ENCODE measurements around the gene CEP170.
"Not testable (repeated sequence)": the region's sequence is repeated elsewhere in the genome, so short reads cannot be mapped to it uniquely, and the experiment has no call there.

The CEP170 gene

DNA sequence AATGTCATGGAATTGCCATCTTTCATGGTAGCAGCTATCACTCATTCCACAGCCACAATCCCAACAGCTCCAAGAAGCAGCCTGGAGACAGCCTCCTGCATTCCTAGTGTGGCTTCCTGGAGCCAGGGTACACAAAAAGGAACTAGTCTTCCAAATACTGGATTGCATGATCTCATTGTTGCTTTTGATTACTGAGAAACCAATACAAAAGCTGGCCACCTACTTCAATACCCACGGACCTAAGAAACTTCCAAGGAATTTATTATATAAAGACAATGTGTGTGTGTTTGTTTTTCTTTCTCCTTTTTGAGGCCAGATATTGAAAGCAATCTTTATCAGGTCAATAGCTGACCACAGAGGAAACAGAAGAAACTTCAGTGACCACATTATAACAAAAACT is 25.6 kb downstream of the CEP170 start:
- Histone ChIP-seq H3K36me3 (ENCODE audit: insufficient read depth, low read length) (peaks cover 13% of the 10 kb centered on the region), H3K4me2 (ENCODE audit: low read length) (no peak overlapping the region), H3K27me3 (ENCODE audit: control insufficient read depth, insufficient read depth, low read length) (no peaks in the 10 kb centered on the region), H3K9ac (ENCODE audit: low read depth, low read length) (no peak overlapping the region), H3K9me3 (replicated peaks; ENCODE audit: low read length) (peaks cover 6% of the 10 kb centered on the region), H3K4me3 (ENCODE audit: low read length) (no peak overlapping the region), H3K4me1 (ENCODE audit: control insufficient read depth, insufficient read depth, low read length) (peaks cover 6% of the 10 kb centered on the region)

DNA sequence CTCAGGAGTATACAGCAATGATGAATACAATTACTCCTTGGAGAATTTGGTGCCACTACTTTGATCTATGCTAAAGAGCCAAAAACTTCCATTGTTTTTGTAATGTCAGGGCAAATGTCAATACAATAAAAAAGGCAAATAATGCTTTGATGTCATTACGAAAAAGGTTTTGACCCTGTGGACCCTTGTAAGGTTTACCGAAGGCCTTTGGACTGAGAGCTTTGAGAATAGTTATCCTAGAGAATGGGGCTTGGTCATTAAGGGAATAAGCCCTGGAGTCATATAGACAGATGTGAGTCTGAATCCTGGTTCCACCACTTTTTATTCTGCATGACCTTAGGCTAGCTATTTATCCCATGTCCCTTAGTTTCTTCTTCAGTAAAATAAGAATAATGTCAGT is 27.5 kb downstream of the CEP170 start:
- H3K4me3 ChIP-seq (ENCODE audit: low read length), result no peak overlapping the region
- no peak overlapping the region for H3K9ac ChIP-seq (ENCODE audit: low read depth, low read length)
- H3K27me3 ChIP-seq (ENCODE audit: control insufficient read depth, insufficient read depth, low read length), result no peaks in the 10 kb centered on the region
- peaks cover 30% of the 10 kb centered on the region for H3K36me3 ChIP-seq (ENCODE audit: insufficient read depth, low read length)
- no peak overlapping the region for H3K4me2 ChIP-seq (ENCODE audit: low read length)
- no peaks in the 10 kb centered on the region for H3K4me1 ChIP-seq (ENCODE audit: control insufficient read depth, insufficient read depth, low read length)
- H3K9me3 ChIP-seq (replicated peaks; ENCODE audit: low read length), result peaks cover 6% of the 10 kb centered on the region

DNA sequence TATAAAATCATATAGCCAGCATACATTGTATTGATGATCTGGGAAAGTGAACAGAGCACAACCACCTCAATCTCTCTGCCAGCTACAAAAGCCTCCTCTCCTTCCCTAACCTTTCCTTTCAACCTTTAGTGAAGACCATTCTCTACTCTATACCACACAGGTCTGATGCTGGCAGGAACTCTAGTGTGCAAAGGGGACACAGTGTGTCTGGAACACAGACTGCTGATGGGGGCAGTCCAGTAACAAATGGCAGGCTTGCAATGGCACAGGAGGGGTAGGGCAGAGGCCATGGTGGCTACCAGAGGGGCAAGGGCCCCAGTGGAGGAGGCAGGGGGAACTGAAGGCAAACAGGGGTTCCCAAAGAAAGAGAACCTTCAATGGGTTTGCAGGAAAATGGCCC is 37.0 kb downstream of the CEP170 start:
- no peak overlapping the region for H3K9ac ChIP-seq (ENCODE audit: low read depth, low read length)
- no peak overlapping the region for H3K4me2 ChIP-seq (ENCODE audit: low read length)
- peaks cover 8% of the 10 kb centered on the region for H3K4me1 ChIP-seq (ENCODE audit: control insufficient read depth, insufficient read depth, low read length)
- no peaks in the 10 kb centered on the region for H3K9me3 ChIP-seq (replicated peaks; ENCODE audit: low read length)
- peaks cover 54% of the 10 kb centered on the region for H3K36me3 ChIP-seq (ENCODE audit: insufficient read depth, low read length)
- no peaks in the 10 kb centered on the region for H3K27me3 ChIP-seq (ENCODE audit: control insufficient read depth, insufficient read depth, low read length)
- no peak overlapping the region for H3K4me3 ChIP-seq (ENCODE audit: low read length)

DNA sequence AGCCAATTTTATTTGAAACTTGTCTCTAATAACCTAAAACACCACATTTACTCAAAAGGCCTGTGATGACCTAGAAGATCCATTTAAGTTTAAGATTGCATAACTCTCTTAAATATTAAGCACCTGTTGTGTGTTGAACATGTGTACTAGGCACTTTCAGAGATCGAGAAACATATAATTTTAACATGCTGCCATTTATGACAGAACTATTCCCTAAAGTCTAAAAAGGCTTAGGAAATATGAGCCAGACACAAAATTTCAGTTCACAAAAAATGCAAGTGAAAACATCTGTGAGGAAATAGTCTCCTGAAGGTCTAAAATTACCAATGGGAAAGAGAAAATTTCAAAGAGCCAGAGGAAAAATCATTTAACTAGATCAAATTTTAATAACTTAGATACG is 37.7 kb downstream of the CEP170 start:
- Histone ChIP-seq H3K27me3 (ENCODE audit: control insufficient read depth, insufficient read depth, low read length) (no peaks in the 10 kb centered on the region), H3K9ac (ENCODE audit: low read depth, low read length) (no peak overlapping the region), H3K36me3 (ENCODE audit: insufficient read depth, low read length) (peaks cover 46% of the 10 kb centered on the region), H3K4me2 (ENCODE audit: low read length) (no peak overlapping the region), H3K4me3 (ENCODE audit: low read length) (no peak overlapping the region), H3K9me3 (replicated peaks; ENCODE audit: low read length) (no peaks in the 10 kb centered on the region), H3K4me1 (ENCODE audit: control insufficient read depth, insufficient read depth, low read length) (peaks cover 15% of the 10 kb centered on the region)

DNA sequence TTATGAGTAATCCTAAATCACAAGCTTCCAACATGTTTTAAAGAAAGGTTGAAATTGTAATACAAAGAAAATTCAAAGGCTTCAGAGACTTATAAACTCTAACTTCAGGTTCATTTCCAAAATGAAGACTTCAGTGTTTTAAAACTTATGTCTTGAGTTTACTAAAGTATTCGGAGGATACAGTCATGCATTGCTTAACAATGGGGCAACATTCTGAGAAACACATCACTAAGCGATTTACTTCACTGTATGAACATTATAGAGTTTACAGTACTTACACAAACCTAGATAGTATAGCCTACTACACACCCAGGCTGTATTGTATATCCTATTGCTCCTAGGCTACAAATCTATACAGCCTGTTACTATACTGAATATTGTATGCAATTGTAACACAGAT is 38.3 kb downstream of the CEP170 start:
- peaks cover 40% of the 10 kb centered on the region for H3K36me3 ChIP-seq (ENCODE audit: insufficient read depth, low read length)
- H3K4me1 ChIP-seq (ENCODE audit: control insufficient read depth, insufficient read depth, low read length), result peaks cover 21% of the 10 kb centered on the region
- no peaks in the 10 kb centered on the region for H3K27me3 ChIP-seq (ENCODE audit: control insufficient read depth, insufficient read depth, low read length)

DNA sequence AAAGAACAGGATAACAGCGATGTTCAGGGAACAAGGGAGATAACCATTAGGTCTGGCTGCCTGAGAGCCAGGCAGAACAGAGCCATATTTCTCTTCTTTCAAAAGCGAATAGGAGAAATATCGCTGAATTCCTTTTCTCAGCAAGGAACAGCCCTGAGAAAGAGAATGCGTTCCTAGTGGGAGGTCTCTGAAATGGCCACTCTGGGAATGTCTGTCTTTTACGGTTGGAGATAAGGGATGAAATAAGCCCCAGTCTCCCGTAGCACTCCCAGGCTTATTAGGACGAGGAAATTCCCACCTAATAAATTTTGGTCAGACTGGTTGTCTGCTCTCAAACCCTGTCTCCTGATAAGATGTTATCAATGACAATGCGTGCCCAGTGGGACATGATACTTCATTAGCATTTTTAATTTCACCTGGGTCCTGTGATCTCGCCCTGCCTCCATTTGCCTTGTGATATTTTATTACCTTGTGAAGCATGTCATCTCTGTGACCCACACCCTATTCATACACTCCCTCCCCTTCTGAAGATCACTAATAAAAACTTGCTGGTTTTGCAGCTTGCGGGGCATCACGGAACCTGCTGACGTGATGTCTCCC is 39.7 kb downstream of the CEP170 start:
- H3K9ac ChIP-seq (ENCODE audit: low read depth, low read length); H3K9me3 ChIP-seq (replicated peaks; ENCODE audit: low read length); H3K4me3 ChIP-seq (ENCODE audit: low read length); H3K27me3 ChIP-seq (ENCODE audit: control insufficient read depth, insufficient read depth, low read length); H3K4me2 ChIP-seq (ENCODE audit: low read length): not testable (repeated sequence)
- Histone ChIP-seq H3K36me3 (ENCODE audit: insufficient read depth, low read length) (peaks cover 27% of the 10 kb centered on the region), H3K4me1 (ENCODE audit: control insufficient read depth, insufficient read depth, low read length) (peaks cover 21% of the 10 kb centered on the region)

More for the DNA sequence above, 38.3 kb downstream of the CEP170 start:
- Histone ChIP-seq H3K4me3 (ENCODE audit: low read length) (no peak overlapping the region), H3K9ac (ENCODE audit: low read depth, low read length) (no peak overlapping the region), H3K4me2 (ENCODE audit: low read length) (no peak overlapping the region), H3K9me3 (replicated peaks; ENCODE audit: low read length) (no peaks in the 10 kb centered on the region)

DNA sequence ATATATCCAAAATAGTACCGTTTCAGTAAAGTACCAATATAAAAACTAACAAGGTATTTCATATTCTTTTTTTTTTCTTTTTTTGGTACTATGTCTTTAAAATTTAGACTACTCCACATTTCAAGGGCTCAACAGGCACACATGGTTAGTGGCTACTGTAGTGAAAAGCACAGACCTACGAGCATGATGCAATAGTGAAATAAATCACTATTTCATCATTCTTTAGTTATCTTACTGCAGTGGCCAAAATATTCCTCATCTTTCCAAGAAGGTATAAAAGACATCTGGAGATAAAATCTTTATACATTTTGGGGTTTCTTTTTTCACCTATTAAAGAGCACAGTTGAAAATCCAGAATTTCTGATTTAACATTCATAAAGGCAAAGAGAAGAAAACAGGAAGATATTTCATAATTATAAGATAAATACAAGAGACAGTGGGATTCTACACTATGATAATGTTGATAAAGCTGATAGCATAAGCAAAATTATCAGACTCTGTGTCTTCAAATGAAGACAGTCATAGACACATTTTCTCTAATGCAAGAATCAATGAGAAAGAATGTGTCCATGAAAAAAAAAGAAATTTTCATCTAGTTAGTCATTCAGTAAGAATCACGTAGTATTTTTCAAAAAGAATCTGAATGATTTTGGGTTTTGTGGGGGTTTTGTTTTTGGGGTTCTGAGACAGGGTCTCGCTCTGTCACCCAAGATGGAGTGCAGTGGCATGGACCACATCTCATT is 41.9 kb downstream of the CEP170 start:
- no peaks in the 10 kb centered on the region for H3K27me3 ChIP-seq (ENCODE audit: control insufficient read depth, insufficient read depth, low read length)
- peak overlapping the region; percentile 60 for H3K9ac ChIP-seq (ENCODE audit: low read depth, low read length)
- H3K36me3 ChIP-seq (ENCODE audit: insufficient read depth, low read length), result peaks cover 10% of the 10 kb centered on the region
- H3K4me3 ChIP-seq (ENCODE audit: low read length), result no peak overlapping the region
- peaks cover 21% of the 10 kb centered on the region for H3K4me1 ChIP-seq (ENCODE audit: control insufficient read depth, insufficient read depth, low read length)
- H3K9me3 ChIP-seq (replicated peaks; ENCODE audit: low read length), result no peaks in the 10 kb centered on the region
- H3K4me2 ChIP-seq (ENCODE audit: low read length), result peak overlapping the region; percentile 40

DNA sequence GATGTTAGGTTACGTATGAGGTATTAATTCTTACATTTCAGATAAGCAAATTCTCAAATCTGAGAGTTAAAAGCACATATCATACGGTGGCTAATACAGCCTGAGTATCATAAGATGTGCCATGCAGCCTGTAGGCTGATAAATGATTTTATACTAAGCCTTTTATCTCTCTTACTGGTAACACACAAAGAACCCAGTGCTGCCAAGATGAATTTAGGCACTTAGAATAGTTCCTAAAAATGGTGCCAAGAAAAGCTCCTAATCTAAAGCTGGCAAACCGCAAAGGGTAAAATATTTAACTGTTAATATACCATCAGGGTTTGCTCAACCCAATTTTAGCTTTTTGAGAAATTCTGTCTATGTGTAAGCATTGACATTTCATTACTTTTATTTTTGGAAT is 43.1 kb downstream of the CEP170 start:
- H3K36me3 ChIP-seq (ENCODE audit: insufficient read depth, low read length); H3K9ac ChIP-seq (ENCODE audit: low read depth, low read length); H3K27me3 ChIP-seq (ENCODE audit: control insufficient read depth, insufficient read depth, low read length); H3K4me3 ChIP-seq (ENCODE audit: low read length); H3K4me2 ChIP-seq (ENCODE audit: low read length); H3K9me3 ChIP-seq (replicated peaks; ENCODE audit: low read length): not testable (repeated sequence)
- H3K4me1 ChIP-seq (ENCODE audit: control insufficient read depth, insufficient read depth, low read length), result peaks cover 21% of the 10 kb centered on the region

DNA sequence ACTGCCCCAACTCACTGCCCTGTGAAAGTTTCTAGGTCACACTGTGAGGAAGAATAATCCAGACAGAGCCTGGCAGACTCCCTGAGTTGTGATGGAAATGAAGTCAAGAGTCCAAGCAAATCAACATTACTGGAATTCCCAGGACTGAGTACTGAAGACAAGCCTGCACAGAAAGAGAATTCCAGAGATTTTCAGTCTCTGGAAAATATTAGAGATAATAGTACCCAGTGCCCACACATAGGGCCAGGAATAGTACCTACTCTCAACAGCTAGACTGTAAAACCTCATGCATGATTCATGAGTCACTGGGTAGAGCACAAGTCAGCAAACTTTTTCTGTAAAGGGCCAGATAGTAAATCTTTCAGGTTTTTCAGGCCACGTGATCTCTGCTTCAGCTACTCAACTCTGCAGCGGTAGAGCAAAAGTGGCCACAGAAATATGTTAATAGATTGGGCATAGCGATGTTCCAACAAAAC is 50.0 kb downstream of the CEP170 start:
- not testable (repeated sequence) for H3K9me3 ChIP-seq (replicated peaks; ENCODE audit: low read length); H3K4me1 ChIP-seq (ENCODE audit: control insufficient read depth, insufficient read depth, low read length); H3K27me3 ChIP-seq (ENCODE audit: control insufficient read depth, insufficient read depth, low read length); H3K4me3 ChIP-seq (ENCODE audit: low read length); H3K36me3 ChIP-seq (ENCODE audit: insufficient read depth, low read length); H3K9ac ChIP-seq (ENCODE audit: low read depth, low read length)
- H3K4me2 ChIP-seq (ENCODE audit: low read length), result peak overlapping the region; percentile 41

DNA sequence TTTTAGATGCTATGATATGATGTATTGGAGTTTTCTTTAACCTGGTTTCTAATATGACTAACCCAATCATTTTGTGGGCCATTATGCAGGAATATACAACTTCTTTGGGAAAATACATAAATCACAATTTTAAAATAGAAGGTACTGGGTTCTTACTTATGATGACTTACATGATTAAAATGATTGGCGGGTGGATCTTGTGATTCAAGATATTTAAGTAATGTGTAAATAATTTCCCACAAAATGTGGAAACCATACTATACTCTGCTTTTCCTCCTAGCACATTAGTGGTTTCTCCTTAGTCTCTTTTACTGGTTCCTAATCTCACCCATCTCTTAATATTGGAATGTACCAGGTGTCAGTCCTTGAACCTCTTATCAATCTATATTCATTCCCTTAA is 50.7 kb downstream of the CEP170 start:
- H3K9me3 ChIP-seq (replicated peaks; ENCODE audit: low read length); H3K36me3 ChIP-seq (ENCODE audit: insufficient read depth, low read length); H3K4me3 ChIP-seq (ENCODE audit: low read length); H3K4me1 ChIP-seq (ENCODE audit: control insufficient read depth, insufficient read depth, low read length); H3K27me3 ChIP-seq (ENCODE audit: control insufficient read depth, insufficient read depth, low read length); H3K4me2 ChIP-seq (ENCODE audit: low read length); H3K9ac ChIP-seq (ENCODE audit: low read depth, low read length): not testable (repeated sequence)

DNA sequence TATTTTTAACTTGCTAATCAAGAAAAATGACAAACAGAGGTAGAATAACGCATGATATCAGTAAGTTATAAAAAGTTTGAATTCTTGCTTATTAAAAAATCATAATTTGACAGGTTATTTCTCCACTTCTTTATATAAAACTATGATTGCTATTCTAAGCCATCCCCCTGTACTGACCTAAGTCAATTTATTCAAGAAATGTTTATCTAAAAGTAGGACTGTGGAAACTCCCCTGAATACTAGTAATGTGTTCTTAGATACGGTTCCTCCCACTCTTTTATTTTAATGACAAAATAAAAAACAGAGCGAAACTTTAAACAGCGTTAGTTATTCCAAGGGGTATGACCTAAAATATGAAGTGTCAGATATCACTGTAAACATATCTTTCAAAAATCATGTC is 51.9 kb downstream of the CEP170 start:
- H3K27me3 ChIP-seq (ENCODE audit: control insufficient read depth, insufficient read depth, low read length); H3K9ac ChIP-seq (ENCODE audit: low read depth, low read length); H3K4me1 ChIP-seq (ENCODE audit: control insufficient read depth, insufficient read depth, low read length); H3K4me2 ChIP-seq (ENCODE audit: low read length); H3K4me3 ChIP-seq (ENCODE audit: low read length); H3K36me3 ChIP-seq (ENCODE audit: insufficient read depth, low read length); H3K9me3 ChIP-seq (replicated peaks; ENCODE audit: low read length): not testable (repeated sequence)

DNA sequence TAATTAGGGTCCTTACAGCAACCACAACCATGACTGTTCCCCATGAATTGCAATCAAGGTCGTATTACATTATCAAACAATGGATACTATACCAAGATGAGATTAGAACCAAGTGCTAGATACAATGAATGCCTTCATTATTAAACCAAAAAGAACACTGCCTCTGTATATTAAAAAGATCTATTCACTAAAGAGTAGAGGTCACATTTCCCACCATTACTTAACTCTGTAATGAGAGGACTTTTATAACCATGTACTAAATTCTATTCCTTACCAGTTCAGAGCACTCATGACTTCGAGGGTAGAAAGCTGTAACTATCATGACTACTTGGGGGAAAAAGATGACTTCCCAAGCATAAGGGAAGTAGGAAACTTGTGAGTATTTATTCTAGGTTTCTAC is 53.8 kb downstream of the CEP170 start:
- H3K9ac ChIP-seq (ENCODE audit: low read depth, low read length); H3K36me3 ChIP-seq (ENCODE audit: insufficient read depth, low read length); H3K4me1 ChIP-seq (ENCODE audit: control insufficient read depth, insufficient read depth, low read length); H3K4me3 ChIP-seq (ENCODE audit: low read length); H3K4me2 ChIP-seq (ENCODE audit: low read length); H3K27me3 ChIP-seq (ENCODE audit: control insufficient read depth, insufficient read depth, low read length); H3K9me3 ChIP-seq (replicated peaks; ENCODE audit: low read length): not testable (repeated sequence)

Measured in skeletal muscle satellite cell (primary cell).